Erythroblast (primary cell): ENCODE measurements around the gene SPINK4.

ENCODE experiments used
- GATA1 ChIP-seq: IDR thresholded peaks from 2 replicates; pipeline ENCODE4 v1.6.1; 2011; ENCODE audit warnings: low read depth, mild to moderate bottlenecking, control low read depth, low read length, moderate library complexity
- POLR2A ChIP-seq: IDR thresholded peaks from 2 replicates; pipeline ENCODE4 v1.6.1; 2011; ENCODE audit warnings: mild to moderate bottlenecking, low read length

GRCh38 chr9:33295571-33295970, 55.6 kb downstream of the SPINK4 start:
- no peak for TF ChIP-seq POLR2A
- TF ChIP-seq GATA1, result no peak
